ENCODE measurements around the gene HSD3B7.

- TF ChIP-seq, protein P1, sequence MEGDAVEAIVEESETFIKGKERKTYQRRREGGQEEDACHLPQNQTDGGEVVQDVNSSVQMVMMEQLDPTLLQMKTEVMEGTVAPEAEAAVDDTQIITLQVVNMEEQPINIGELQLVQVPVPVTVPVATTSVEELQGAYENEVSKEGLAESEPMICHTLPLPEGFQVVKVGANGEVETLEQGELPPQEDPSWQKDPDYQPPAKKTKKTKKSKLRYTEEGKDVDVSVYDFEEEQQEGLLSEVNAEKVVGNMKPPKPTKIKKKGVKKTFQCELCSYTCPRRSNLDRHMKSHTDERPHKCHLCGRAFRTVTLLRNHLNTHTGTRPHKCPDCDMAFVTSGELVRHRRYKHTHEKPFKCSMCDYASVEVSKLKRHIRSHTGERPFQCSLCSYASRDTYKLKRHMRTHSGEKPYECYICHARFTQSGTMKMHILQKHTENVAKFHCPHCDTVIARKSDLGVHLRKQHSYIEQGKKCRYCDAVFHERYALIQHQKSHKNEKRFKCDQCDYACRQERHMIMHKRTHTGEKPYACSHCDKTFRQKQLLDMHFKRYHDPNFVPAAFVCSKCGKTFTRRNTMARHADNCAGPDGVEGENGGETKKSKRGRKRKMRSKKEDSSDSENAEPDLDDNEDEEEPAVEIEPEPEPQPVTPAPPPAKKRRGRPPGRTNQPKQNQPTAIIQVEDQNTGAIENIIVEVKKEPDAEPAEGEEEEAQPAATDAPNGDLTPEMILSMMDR (IDR thresholded peaks at IDR 0.05) = no peak
- no peak for TF ChIP-seq POLR2AphosphoS5 (IDR thresholded peaks at IDR 0.05)
- TF ChIP-seq POLR2A (IDR thresholded peaks at IDR 0.05) = no peak
These were observed 23.5 kb downstream of the HSD3B7 start for GRCh38 chr16:31008551-31008950.
